Measurements from ENCODE around the gene CHTOP.

DNA sequence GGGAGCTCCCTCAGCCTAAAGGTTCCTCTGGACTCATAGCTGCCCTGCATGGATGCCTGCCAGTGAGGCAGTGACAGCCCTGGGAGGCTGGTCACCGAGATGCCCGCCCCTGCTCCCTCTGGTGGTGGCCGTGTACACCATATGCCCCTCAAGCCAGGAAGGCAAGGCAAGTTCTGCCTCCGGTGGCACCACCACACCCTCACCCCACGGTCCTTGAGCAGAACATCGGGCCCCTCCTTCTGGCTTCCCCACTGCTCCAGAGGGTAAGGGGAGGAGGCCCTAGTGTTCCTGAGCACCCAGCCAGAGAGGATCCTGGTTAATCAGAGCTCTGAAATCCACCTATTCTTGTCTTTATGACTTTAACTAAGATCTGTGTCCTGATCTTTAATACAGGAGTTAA is 16.2 kb upstream of the CHTOP start:
- TF ChIP-seq SMC3 (conservative IDR thresholded peaks at IDR 0.05; ENCODE audit: poor library complexity) (peak; percentile 30), CTCF (IDR thresholded peaks at IDR 0.05; ENCODE audit: poor library complexity, severe bottlenecking) (peak; percentile 35), EP300 (conservative IDR thresholded peaks at IDR 0.05; ENCODE audit: poor library complexity, severe bottlenecking) (no peak)
